A549 treated with GW870086 at 1 μM for 4 hours (cell line): ENCODE results near the gene PRKAR2A. TPM values are rescaled to one million over a fixed set of nuclear protein-coding genes. Genes with fewer than 3 reads are reported as not detected.

Experiments used
- total RNA-seq: library from RNA; stranded (reverse); fragments of 200-300 nt; extraction: Qiagen RNA extraction; gene quantifications from 5 replicates; pipeline ENCODE4 v1.2.3, GENCODE V29; 2022; ENCODE audit warnings: low read depth

Gene PRKAR2A
- 14.5 to 21.4 TPM (median 16.9 TPM) in 5 replicates for total RNA-seq

DNA sequence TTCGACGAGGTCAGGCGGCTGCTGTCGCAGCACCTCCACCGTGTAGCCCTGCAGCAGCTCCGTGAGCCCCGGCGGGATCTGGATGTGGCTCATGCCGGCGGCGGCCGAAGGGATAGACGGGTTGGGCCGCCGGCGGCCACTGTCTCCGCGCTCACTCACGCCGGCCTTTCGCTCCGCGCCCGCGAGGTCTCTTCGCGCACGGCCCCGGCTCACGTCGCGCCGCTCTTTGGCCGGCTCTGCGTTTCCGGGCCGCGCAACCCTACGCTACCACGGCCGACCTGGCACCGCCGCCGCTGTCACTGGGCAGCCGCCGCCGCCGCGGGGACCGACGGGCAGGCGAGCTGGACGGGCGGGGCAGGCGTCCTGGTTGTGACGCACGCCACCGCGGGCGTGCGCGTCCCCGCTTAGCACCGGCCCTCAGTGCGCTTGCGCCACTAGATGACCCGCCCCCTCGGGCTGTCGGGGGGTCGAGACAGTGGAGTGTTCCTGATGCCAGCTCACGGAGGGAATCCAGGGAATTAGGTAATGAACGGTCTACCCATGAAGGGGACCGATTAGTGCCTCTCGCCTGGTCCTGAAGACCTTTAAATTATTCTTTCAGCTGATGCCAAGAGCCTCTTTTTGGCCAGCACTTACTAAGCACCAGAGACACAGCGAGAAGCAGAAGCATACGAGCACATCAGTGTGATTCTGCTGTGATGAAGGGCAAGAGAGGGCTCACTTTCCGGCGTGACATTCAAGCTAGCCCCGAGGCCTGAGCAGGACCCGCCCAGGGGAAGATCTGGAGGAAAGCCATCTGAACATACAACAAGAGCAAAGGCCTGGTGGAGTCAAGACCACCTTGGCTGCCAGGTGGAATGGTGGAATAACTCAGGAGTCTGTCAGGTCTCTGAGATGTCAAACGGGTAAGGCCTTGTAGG lies at the start of gene PRKAR2A:
Gene PRKAR2A, minus strand, starts transcription at position 371 of the 920 bp plus-strand sequence. Its CDS starts 278 bp downstream, at position 93.

GRCh38 chr3:48716982-48717746 lies 130.5 kb downstream of the PRKAR2A start, which contains the start of gene IP6K2:
IP6K2 (minus strand) TSS chr3:48717221; CDS start chr3:48695291, 21,930 bp downstream.

Other genes starting within 250 kb of the PRKAR2A start
- gene UQCRC1, start 238.2 kb downstream of the PRKAR2A start, total RNA-seq = 162 to 219 TPM (median 177 TPM) in 5 replicates
- not detected in 5 replicates for gene TMEM89, start 226.1 kb downstream of the PRKAR2A start, total RNA-seq
- 14.3 to 19.9 TPM (median 17.5 TPM) in 5 replicates for gene SLC26A6, start 212.4 kb downstream of the PRKAR2A start, total RNA-seq
- 3.1 to 4.8 TPM (median 4.0 TPM) in 5 replicates for gene CELSR3, start 185.0 kb downstream of the PRKAR2A start, total RNA-seq
- gene NCKIPSD, start 162.0 kb downstream of the PRKAR2A start, total RNA-seq = 7.4 to 9.7 TPM (median 8.5 TPM) in 5 replicates
- gene IP6K2, start 130.7 kb downstream of the PRKAR2A start, total RNA-seq = 43.9 to 52.0 TPM (median 47.8 TPM) in 5 replicates
- 9.6 to 11.3 TPM (median 10.8 TPM) in 5 replicates for gene SLC25A20, start 51.0 kb upstream of the PRKAR2A start, total RNA-seq
- gene ARIH2, start 71.0 kb upstream of the PRKAR2A start, total RNA-seq = 51.7 to 59.8 TPM (median 57.3 TPM) in 5 replicates
- gene P4HTM, start 142.4 kb upstream of the PRKAR2A start, total RNA-seq = 14.5 to 18.1 TPM (median 16.6 TPM) in 5 replicates
- gene WDR6, start 159.5 kb upstream of the PRKAR2A start, total RNA-seq = 61.1 to 69.8 TPM (median 66.9 TPM) in 5 replicates
- 20.4 to 26.4 TPM (median 22.4 TPM) in 5 replicates for gene DALRD3, start 170.7 kb upstream of the PRKAR2A start, total RNA-seq
- 63.1 to 98.4 TPM (median 86.2 TPM) in 5 replicates for gene NDUFAF3, start 174.2 kb upstream of the PRKAR2A start, total RNA-seq
- gene IMPDH2, start 181.5 kb upstream of the PRKAR2A start, total RNA-seq = 147 to 166 TPM (median 153 TPM) in 5 replicates
- gene QRICH1, start 246.2 kb upstream of the PRKAR2A start, total RNA-seq = 32.8 to 39.1 TPM (median 38.5 TPM) in 5 replicates